Activated CD4-positive, alpha-beta T cell treated with anti-CD3 and anti-CD28 coated beads for 36 hours (primary cell): ENCODE results near the gene KCNK3. TPM values are rescaled to one million over a fixed set of nuclear protein-coding genes. Genes with fewer than 3 reads are reported as not detected.
"Not testable (repeated sequence)": the region's sequence is repeated elsewhere in the genome, so short reads cannot be mapped to it uniquely, and the experiment has no call there.

Source experiments
- ATAC-seq: fragments of 200-7000 bp; cut with Tn5 transposase; one replicate; pipeline ENCODE4 v1.10.0; 2021; ENCODE audit warnings: mild to moderate bottlenecking, moderate library complexity
- CTCF ChIA-PET: fragments of 350-600 bp; sonication (Branson Sonifier 250); formaldehyde crosslinking; loops from one replicate; lab custom pipeline; 2021; ENCODE audit warnings: antibody characterized with exemption; lab: Charles Lee
- POLR2A ChIA-PET: fragments of 350-600 bp; sonication (Branson Sonifier 250); formaldehyde crosslinking; loops from one replicate; lab custom pipeline; 2021; ENCODE audit warnings: antibody characterized with exemption, inconsistent platforms; lab: Charles Lee
- DNase-seq: peaks from one replicate; pipeline ENCODE4 v3.0.0-alpha.2; 2020
- H3K27ac Mint-ChIP-seq: one replicate; pipeline ENCODE4 v1.8.0; 2021; ENCODE audit warnings: mixed read lengths
- H3K27me3 Mint-ChIP-seq: one replicate; pipeline ENCODE4 v1.8.0; 2021; ENCODE audit warnings: mixed read lengths
- H3K36me3 Mint-ChIP-seq: one replicate; pipeline ENCODE4 v1.8.0; 2021; ENCODE audit warnings: low read depth, mixed read lengths
- H3K4me1 Mint-ChIP-seq: one replicate; pipeline ENCODE4 v1.8.0; 2021; ENCODE audit warnings: mixed read lengths
- H3K4me3 Mint-ChIP-seq: one replicate; pipeline ENCODE4 v1.8.0; 2021; ENCODE audit warnings: mild to moderate bottlenecking, moderate library complexity, mixed read lengths
- H3K9me3 Mint-ChIP-seq: one replicate; pipeline ENCODE4 v1.8.0; 2021; ENCODE audit warnings: low read depth, mixed read lengths
- intact Hi-C, 2 experiments: fragments of 100-400 bp; cut with DNase I in 1 of 2; cut with micrococcal nuclease in 1 of 2; formaldehyde crosslinking; loops; one replicate each; pipeline versions ENCODE4 v1.14.2 to v1.15.1; 2022 to 2024; cut with DNase I, micrococcal nuclease
- total RNA-seq, 2 experiments: library from RNA; stranded (reverse); gene quantifications; one replicate each; pipeline ENCODE4 v1.2.3, GENCODE V29; 2021

The KCNK3 gene
- total RNA-seq, 2 experiments from 2014 or later, result not detected

DNA sequence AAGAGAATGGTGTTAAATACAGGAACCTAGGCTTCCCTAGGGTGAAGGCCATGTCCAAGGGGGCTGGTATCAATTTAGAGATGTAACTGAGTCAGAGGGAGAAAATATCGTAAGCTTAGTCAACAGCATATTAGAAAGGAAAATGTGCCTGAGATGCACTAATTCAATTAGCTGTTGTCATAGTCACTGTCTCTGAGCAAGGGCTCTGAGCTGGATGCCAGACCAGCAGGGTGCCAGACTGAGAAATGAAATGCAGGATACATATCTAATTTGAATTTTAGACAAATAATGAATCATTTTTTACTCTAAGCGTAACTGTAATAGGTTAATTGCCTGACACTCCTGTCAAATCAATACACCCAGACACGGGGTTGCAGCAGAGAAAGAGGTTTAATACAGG, 60.1 kb downstream of the KCNK3 start:
- Mint-ChIP-seq H3K27ac (no peak overlapping the region), H3K4me3 (no peak overlapping the region), H3K36me3 (no peaks in the 10 kb centered on the region), H3K4me1 (peaks cover 4% of the 10 kb centered on the region), H3K27me3 (peaks cover 6% of the 10 kb centered on the region), H3K9me3 (no peaks in the 10 kb centered on the region)
- DNase-seq (no peak), ATAC-seq (no peak)
- intact Hi-C loops, result no loop called here
- CTCF ChIA-PET, result interaction anchor here (0.6 to 1.5 kb wide), 3 partner anchors 9 to 283 kb away, joined by 3 to 6 read pairs (median 3); no protein-coding TSS in a partner anchor
- POLR2A ChIA-PET, result no interaction called here

DNA sequence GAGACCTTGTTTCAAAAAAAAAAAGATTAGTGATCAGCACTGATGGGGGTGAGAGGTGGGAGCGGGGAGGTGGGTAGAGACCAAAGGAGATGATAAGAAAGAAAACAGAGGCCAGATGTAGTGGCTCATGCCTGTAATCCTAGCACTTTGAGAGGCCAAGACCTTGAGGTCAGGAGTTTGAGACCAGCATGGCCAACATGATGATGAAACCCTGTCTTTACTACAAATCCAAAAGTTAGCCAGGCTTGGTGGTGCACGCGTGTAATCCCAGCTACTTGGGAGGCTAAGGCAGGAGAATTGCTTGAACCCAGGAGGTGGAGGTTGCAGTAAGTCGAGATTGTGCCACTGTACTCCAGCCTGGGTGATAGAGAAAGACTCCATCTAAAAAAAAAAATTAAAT, 62.0 kb downstream of the KCNK3 start:
- CTCF ChIA-PET, result interaction anchor here (0.7 to 1.6 kb wide), 2 partner anchors 147 to 490 kb away, joined by 3 to 4 read pairs; no protein-coding TSS in a partner anchor
- H3K4me3 Mint-ChIP-seq, result no peak overlapping the region
- no peak overlapping the region for H3K27ac Mint-ChIP-seq
- ATAC-seq (no peak), DNase-seq (no peak)
- H3K9me3 Mint-ChIP-seq, result no peaks in the 10 kb centered on the region
- H3K4me1 Mint-ChIP-seq, result peaks cover 10% of the 10 kb centered on the region
- H3K27me3 Mint-ChIP-seq, result peaks cover 6% of the 10 kb centered on the region
- POLR2A ChIA-PET, result interaction anchor here (0.6 kb wide), 1 partner anchor 12 kb away, joined by 3 read pairs; no protein-coding TSS in a partner anchor
- intact Hi-C loops, result no loop called here
- no peaks in the 10 kb centered on the region for H3K36me3 Mint-ChIP-seq

DNA sequence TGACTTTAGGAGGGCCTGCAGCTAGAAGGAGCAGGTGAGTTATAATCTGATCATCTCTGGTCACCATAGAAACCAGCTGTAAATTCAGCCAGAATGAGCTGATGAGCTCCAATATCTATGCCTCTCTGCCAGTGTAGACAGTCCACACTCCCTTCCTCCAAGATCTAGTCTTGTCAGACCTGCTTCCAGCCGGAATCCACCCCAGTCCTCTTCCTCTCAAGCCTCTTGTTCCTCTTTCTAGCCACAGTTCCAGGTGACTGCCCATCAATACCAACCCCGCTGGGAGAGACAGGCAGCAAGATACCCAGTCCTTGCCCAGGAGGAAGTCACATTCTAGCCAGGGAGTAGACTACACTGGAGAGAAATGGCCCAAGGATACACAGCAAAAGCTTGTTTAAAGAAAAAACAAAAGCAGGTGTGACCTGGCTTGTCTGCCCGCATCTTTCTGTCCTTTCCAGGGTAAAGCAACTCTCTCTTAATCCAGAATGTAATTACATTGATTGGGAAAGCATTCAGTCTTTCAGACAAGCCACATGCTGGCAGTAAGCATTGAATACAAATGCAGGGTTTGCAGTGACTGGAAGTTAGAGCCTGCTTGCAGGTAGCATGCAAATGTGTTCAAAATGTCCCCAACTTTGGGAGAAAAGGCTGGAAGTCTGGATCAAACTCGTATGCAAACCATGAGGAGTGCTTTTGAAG, 62.6 kb downstream of the KCNK3 start:
- intact Hi-C loops, result no loop called here
- H3K9me3 Mint-ChIP-seq, result no peaks in the 10 kb centered on the region
- H3K36me3 Mint-ChIP-seq, result no peaks in the 10 kb centered on the region
- peaks cover 6% of the 10 kb centered on the region for H3K27me3 Mint-ChIP-seq
- ChIA-PET CTCF (interaction anchor here (0.7 to 1.6 kb wide), 3 partner anchors 147 to 491 kb away, joined by 3 to 4 read pairs (median 3); no protein-coding TSS in a partner anchor), POLR2A (interaction anchor here (0.6 kb wide), 1 partner anchor 12 kb away, joined by 3 read pairs; no protein-coding TSS in a partner anchor)
- no peak overlapping the region for H3K27ac Mint-ChIP-seq
- no peak for ATAC-seq
- no peak overlapping the region for H3K4me3 Mint-ChIP-seq
- no peak for DNase-seq
- peaks cover 10% of the 10 kb centered on the region for H3K4me1 Mint-ChIP-seq

DNA sequence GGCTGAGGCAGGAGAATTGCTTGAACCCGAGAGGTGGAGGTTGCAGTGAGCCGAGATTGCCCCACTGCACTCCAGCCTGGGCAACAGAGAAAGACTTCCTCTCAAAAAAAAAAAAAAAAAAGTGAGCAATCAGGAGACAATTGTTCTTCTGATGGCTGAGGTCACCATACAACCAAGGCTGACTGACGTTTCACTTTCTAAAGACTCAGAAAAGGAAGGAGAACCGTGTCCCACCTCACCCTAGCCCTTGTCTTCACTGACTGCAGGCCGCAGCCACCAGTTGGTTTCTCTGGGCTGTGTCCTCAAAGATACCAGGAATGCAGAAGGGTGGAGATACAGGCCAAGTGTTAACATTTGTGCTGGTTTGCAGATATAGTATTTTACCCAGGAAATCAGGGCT, 63.8 kb downstream of the KCNK3 start:
- ChIA-PET CTCF (interaction anchor here (0.5 to 1.3 kb wide), 4 partner anchors 9 to 179 kb away, joined by 3 read pairs; no protein-coding TSS in a partner anchor), POLR2A (no interaction called here)
- H3K9me3 Mint-ChIP-seq, result no peaks in the 10 kb centered on the region
- no peak overlapping the region for H3K27ac Mint-ChIP-seq
- H3K4me3 Mint-ChIP-seq, result no peak overlapping the region
- intact Hi-C loops, result no loop called here
- DNase-seq (no peak), ATAC-seq (no peak)
- H3K36me3 Mint-ChIP-seq, result no peaks in the 10 kb centered on the region
- peaks cover 3% of the 10 kb centered on the region for H3K27me3 Mint-ChIP-seq
- peaks cover 10% of the 10 kb centered on the region for H3K4me1 Mint-ChIP-seq

DNA sequence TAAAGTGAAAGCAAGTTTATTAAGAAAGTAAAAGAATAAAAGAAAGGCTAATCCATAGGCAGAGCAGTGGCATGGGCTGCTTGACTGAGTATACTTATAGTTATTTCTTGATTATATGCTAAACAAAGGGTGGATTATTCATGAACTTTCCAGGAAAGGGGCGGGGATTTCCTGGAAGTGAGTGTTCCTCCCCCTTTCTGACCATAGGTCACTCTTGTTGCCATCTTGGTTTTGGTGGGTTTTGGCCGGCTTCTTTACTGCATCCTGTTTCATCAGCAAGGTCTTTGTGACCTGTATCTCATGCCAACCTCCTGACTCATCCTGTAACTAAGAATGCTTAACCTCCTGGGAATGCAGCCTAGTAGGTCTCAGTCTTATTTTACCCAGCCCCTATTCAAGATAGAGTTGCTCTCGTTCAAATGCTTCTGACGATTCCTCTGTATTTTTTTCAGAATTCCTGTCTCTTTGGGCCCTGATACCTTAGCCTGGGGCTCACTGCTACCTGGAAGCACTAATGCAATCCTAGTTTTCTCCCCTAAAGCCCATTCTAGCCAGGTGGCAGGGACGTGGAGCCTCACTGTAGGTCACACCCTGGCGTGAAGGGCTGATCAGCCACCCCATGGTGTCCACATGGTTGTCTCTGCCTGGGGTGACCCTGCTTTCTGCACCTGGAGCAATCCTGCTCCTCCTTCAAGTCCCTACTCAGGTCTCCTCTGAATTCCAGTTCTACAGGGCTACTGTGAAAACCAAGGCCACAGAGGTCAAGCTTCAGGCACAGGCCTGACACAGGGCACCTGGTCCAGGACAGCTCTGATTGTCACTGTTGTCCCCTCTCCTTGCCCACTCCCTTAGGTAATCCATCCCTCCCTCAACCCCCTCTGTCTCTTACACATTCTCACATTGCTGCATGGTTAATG, 65.6 kb downstream of the KCNK3 start:
- ATAC-seq, result peak; percentile 65
- H3K4me1 Mint-ChIP-seq, result peaks cover 10% of the 10 kb centered on the region
- no peaks in the 10 kb centered on the region for H3K36me3 Mint-ChIP-seq
- intact Hi-C loops, result no loop called here
- H3K27ac Mint-ChIP-seq, result peak overlapping the region; percentile 51
- H3K4me3 Mint-ChIP-seq, result no peak overlapping the region
- ChIA-PET CTCF (interaction anchor here (1.1 kb wide), 1 partner anchor 15 kb away, joined by 3 read pairs; no protein-coding TSS in a partner anchor), POLR2A (no interaction called here)
- peak; percentile 58 for DNase-seq
- H3K9me3 Mint-ChIP-seq, result no peaks in the 10 kb centered on the region
- H3K27me3 Mint-ChIP-seq, result no peaks in the 10 kb centered on the region

DNA sequence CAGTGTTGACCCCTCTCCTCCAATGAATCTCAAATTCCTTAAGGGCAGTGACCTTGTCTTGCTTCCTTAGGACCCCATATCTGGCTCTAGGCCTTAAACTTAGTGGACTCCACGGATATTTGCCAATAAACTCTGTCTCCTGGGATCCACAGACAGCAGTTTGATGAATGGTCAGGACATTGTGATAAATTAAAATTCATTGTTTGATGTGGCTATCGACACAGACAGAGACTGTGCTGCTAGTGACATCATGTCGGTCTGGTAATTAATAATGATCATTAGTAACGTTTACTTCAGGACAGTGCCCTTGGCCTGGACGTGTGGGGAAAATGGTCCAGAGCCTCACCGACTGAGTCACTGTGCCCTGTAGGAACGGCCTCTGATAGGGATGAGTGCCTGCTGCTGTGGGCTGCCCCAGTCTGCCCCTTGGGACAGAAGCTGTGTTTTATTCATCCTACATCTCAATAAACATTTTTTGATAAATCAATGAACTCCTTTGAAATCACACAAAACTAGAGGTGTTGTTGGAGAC, 66.3 kb downstream of the KCNK3 start:
- H3K4me3 Mint-ChIP-seq, result no peak overlapping the region
- no peaks in the 10 kb centered on the region for H3K9me3 Mint-ChIP-seq
- H3K36me3 Mint-ChIP-seq, result no peaks in the 10 kb centered on the region
- no peak overlapping the region for H3K27ac Mint-ChIP-seq
- ChIA-PET CTCF (no interaction called here), POLR2A (no interaction called here)
- DNase-seq, result no peak
- no peak for ATAC-seq
- H3K27me3 Mint-ChIP-seq, result no peaks in the 10 kb centered on the region
- H3K4me1 Mint-ChIP-seq, result peaks cover 13% of the 10 kb centered on the region
- intact Hi-C loops, result no loop called here

DNA sequence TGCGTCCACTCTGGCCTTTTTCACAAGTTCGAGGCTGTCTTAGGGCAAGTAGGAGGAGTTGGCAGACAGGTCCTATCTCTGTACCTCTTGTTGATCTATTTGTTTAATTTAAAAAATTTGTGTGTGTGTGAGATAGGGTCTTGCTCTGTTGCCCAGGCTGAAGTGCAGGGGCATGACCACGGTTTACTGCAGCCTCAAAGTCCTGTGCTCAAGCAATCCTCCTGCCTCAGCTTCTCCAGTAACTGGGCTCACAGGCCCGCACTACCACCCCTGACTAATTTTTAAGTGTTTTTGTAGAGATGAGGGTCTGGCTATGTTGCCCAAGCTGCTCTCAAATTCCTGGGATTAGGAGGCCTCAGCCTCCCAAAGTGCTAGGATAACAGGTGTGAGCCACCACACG, 67.3 kb downstream of the KCNK3 start:
- ChIA-PET POLR2A (no interaction called here), CTCF (no interaction called here)
- no peaks in the 10 kb centered on the region for H3K9me3 Mint-ChIP-seq
- intact Hi-C loops, result loop anchor here in 1 of 2 experiments (5.0 kb wide), 2 partner anchors 728 to 883 kb away; partner anchors contain the start of genes ASXL2 and RAB10
- H3K4me1 Mint-ChIP-seq, result peaks cover 16% of the 10 kb centered on the region
- no peak for ATAC-seq
- H3K27ac Mint-ChIP-seq, result no peak overlapping the region
- no peak for DNase-seq
- no peak overlapping the region for H3K4me3 Mint-ChIP-seq
- H3K27me3 Mint-ChIP-seq, result no peaks in the 10 kb centered on the region
- H3K36me3 Mint-ChIP-seq, result no peaks in the 10 kb centered on the region

DNA sequence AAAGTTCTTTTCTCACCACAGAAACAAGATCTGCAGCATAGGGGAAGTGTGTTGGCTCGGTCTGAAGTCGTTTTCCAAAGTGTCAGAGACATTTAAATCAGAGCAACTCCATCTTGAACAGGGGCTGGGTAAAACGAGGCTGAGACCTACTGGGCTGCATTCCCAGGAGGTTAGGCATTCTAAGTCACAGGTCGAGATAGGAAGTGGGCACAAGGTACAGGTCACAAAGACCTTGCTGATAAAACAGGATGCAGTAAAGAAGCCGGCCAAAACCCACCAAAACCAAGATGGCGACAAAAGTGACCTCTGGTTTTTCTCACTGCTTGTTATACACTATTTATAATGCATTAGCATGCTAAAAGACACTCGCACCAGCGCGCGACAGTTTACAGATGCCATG, 68.5 kb downstream of the KCNK3 start:
- H3K36me3 Mint-ChIP-seq, DNase-seq, H3K27me3 Mint-ChIP-seq, POLR2A ChIA-PET, H3K9me3 Mint-ChIP-seq, H3K27ac Mint-ChIP-seq, ATAC-seq, H3K4me3 Mint-ChIP-seq: not testable (repeated sequence)
- CTCF ChIA-PET, result interaction anchor here (0.7 kb wide), 1 partner anchor 1933 kb away, joined by 3 read pairs; no protein-coding TSS in a partner anchor
- intact Hi-C loops, result loop anchor here in 1 of 2 experiments (5.0 kb wide), 2 partner anchors 729 to 884 kb away; partner anchors contain the start of genes ASXL2 and RAB10
- H3K4me1 Mint-ChIP-seq, result peaks cover 27% of the 10 kb centered on the region

DNA sequence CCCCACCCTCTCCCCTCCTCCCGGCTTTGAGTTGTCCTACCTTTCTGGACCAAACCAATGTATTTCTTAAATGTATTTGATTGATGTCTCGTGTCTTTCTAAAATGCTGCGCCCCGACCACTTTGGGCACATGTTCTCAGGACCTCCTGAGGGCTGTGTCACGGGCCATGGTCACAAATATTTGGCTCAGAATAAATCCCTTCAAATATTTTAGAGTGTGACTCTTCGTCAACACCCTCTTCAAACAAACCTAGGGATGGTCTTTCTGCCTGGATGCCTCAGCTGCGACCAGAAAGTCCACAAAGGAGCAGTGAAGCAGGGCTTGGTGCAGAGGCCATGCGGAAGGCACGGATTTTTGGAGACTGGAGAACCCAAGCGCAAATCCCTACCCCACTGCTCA, 70.5 kb downstream of the KCNK3 start:
- POLR2A ChIA-PET, result no interaction called here

DNA sequence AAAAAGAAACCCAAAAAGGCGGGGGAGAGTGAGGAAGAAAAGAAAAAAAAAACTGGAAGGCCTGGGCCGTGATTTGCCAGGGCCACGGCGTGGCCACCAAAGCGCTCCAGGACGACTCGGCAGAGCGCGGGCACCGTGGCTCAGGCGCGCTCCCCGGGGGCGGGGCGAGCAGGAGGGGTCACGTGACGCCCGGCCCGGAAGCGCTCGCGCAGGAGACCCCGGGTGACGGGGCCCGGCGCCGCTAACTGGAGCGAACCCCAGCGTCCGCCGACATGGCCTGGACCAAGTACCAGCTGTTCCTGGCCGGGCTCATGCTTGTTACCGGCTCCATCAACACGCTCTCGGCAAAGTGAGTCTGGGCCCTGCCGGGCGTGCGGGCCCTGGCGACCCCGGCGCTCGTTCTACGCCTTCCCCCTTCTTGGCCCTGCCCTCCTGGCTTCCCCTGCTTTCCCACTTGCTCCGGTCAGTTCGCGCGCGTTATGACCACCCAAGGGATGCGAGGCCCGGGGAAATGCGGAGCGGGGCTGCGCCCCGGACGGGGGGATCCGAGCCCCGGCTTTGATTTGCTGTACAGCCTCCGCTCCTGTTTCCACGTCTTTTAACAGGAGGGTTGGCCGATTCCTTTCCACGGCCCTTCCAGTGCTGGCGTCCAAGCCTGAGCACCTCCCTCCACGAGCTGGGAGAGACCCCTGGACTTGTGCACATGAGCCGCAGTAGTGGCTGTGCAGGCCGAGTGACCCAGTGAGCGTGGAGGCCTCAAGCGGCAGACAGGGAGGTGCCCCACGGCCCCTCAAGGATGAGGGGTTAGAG, 71.8 kb downstream of the KCNK3 start, which contains the start of gene SLC35F6:
Gene SLC35F6, plus strand, starts transcription at position 207 of the 810 bp plus-strand sequence. Its CDS starts 66 bp downstream, at position 273.
- ChIA-PET CTCF (interaction anchor here (0.5 to 0.7 kb wide), 4 partner anchors 15 to 1596 kb away, joined by 3 read pairs; partner anchors contain the start of gene POMC), POLR2A (no interaction called here)
- Mint-ChIP-seq H3K9me3 (no peaks in the 10 kb centered on the region), H3K27me3 (no peaks in the 10 kb centered on the region), H3K27ac (peak within 1 kb of the TSS; percentile 78), H3K4me3 (peak within 1 kb of the TSS; percentile 85), H3K36me3 (peaks cover 1% of the 10 kb centered on the region), H3K4me1 (peaks cover 36% of the 10 kb centered on the region)
- intact Hi-C loops, result loop anchor here (1.0 to 5.0 kb wide), 4 partner anchors 21 to 887 kb away; partner anchors contain the start of genes ADGRF3 (in 1 of the 2), ASXL2 (in 1 of the 2), RAB10 (in 1 of the 2) and SELENOI (in 1 of the 2)
- DNase-seq (peak; percentile 91), ATAC-seq (peak; percentile 95)

More for the DNA sequence above, 70.5 kb downstream of the KCNK3 start:
- Mint-ChIP-seq H3K4me3 (peak overlapping the region; percentile 85), H3K27me3 (no peaks in the 10 kb centered on the region), H3K9me3 (no peaks in the 10 kb centered on the region), H3K4me1 (peaks cover 31% of the 10 kb centered on the region), H3K27ac (no peak overlapping the region), H3K36me3 (peaks cover 1% of the 10 kb centered on the region)
- ATAC-seq (no peak), DNase-seq (no peak)
- intact Hi-C loops, result loop anchor here in 1 of 2 experiments (5.0 kb wide), 2 partner anchors 731 to 886 kb away; partner anchors contain the start of genes ASXL2 and RAB10
- CTCF ChIA-PET, result no interaction called here
